GM12878 (cell line): ENCODE results near the gene GIGYF1. TPM values are rescaled to one million over a fixed set of nuclear protein-coding genes. Genes with fewer than 3 reads are reported as not detected.
A peak's percentile ranks its signal among the peaks of the same experiment; 100 is the strongest.

Experiments used
- CHD2 ChIP-seq: IDR thresholded peaks from 2 replicates; pipeline ENCODE4 v1.6.1; 2011; ENCODE audit warnings: low read depth, low read length, improper control_type of control experiment, borderline replicate concordance
- EP300 ChIP-seq, 2 experiments: fragments of 150-350 bp in 1 of 2; IDR thresholded peaks; 2 replicates each; pipeline ENCODE4 v1.6.1; 2011 to 2012; ENCODE audit warnings: low read depth in 2 of 2, low read length in 2 of 2, borderline replicate concordance in 1 of 2, improper control_type of control experiment in 1 of 2, inconsistent platforms in 1 of 2; ENCODE audit not compliant: control insufficient read depth in 1 of 2
- JUND ChIP-seq: IDR thresholded peaks from 2 replicates; pipeline ENCODE4 v1.6.1; 2012; ENCODE audit warnings: low read depth, mild to moderate bottlenecking, low read length, improper control_type of control experiment, moderate library complexity
- MYB ChIP-seq: fragments of 150-350 bp; IDR thresholded peaks from 2 replicates; pipeline ENCODE4 v1.6.1; 2014; ENCODE audit warnings: mild to moderate bottlenecking, low read depth, low read length, borderline replicate concordance
- NBN ChIP-seq: fragments of 450-650 bp; IDR thresholded peaks from 2 replicates; pipeline ENCODE4 v1.6.1; 2016
- NFYB ChIP-seq: IDR thresholded peaks from 2 replicates; pipeline ENCODE4 v1.6.1; 2011; ENCODE audit warnings: low read depth, mild to moderate bottlenecking, low read length, improper control_type of control experiment, moderate library complexity; ENCODE audit not compliant: insufficient read depth
- NRF1 ChIP-seq: conservative IDR thresholded peaks from 2 replicates; pipeline ENCODE4 v1.6.1; 2011; ENCODE audit warnings: mild to moderate bottlenecking, low read depth, low read length, improper control_type of control experiment
- PKNOX1 ChIP-seq: fragments of 450-650 bp; IDR thresholded peaks from 2 replicates; pipeline ENCODE4 v1.6.1; 2016; ENCODE audit warnings: mild to moderate bottlenecking
- RB1 ChIP-seq: fragments of 450-650 bp; formaldehyde crosslinking; IDR thresholded peaks from 2 replicates; pipeline ENCODE4 v1.6.1; 2017; ENCODE audit warnings: mild to moderate bottlenecking, borderline replicate concordance
- SIN3A ChIP-seq: IDR thresholded peaks from 2 replicates; pipeline ENCODE4 v1.6.1; 2012; ENCODE audit warnings: low read depth, low read length, improper control_type of control experiment
- TARDBP ChIP-seq: IDR thresholded peaks from 2 replicates; pipeline ENCODE4 v1.6.1; 2016; ENCODE audit warnings: borderline replicate concordance
- TCF3 ChIP-seq: IDR thresholded peaks from 2 replicates; pipeline ENCODE4 v1.6.1; 2012; ENCODE audit warnings: low read depth, mild to moderate bottlenecking, low read length, borderline replicate concordance; ENCODE audit not compliant: insufficient read depth
- ZBTB11 ChIP-seq: fragments of 450-650 bp; formaldehyde crosslinking; IDR thresholded peaks from 2 replicates; pipeline ENCODE4 v1.5.0; 2022; ENCODE audit warnings: mild to moderate bottlenecking, missing genetic modification characterization
- polyA plus RNA-seq, 11 experiments: library from polyadenylated mRNA; depleted of rRNA in 4 of 11; unstranded in 6 of 11; stranded (reverse) in 5 of 11; fragments of >200 nt; fragmentation: Nextera tagmentation in 4 of 11; fragmentation: Illumina TruSeq in 1 of 11; extraction: Ambion mirVana in 4 of 11; extraction: Trizol in 1 of 11; gene quantifications; 1 replicate in 1 of 11; 2 replicates in 10 of 11; pipeline versions ENCODE4 v1.2.1 to v1.2.3, GENCODE V29; 2011 to 2016; ENCODE audit warnings: inconsistent platforms in 2 of 11, missing spikeins in 2 of 11, low read depth in 1 of 11
- total RNA-seq, 4 experiments: library from RNA; depleted of rRNA in 3 of 4; stranded (reverse); fragments of >200 nt in 3 of 4; fragmentation: Illumina TruSeq in 1 of 4; extraction: Trizol in 1 of 4; gene quantifications; 2 replicates each; pipeline versions ENCODE4 v1.2.1 to v1.2.3, GENCODE V29; 2013 to 2021
- TF ChIP-seq, protein P1 (sequence below): IDR thresholded peaks from 2 replicates; pipeline ENCODE4 v1.6.1; 2012; ENCODE audit warnings: low read depth, low read length, improper control_type of control experiment
- TF ChIP-seq, protein P2 (sequence below): fragments of 450-650 bp; IDR thresholded peaks from 2 replicates; pipeline ENCODE4 v1.6.1; 2017; ENCODE audit warnings: mild to moderate bottlenecking, moderate library complexity
- TF ChIP-seq, protein P3 (sequence below): fragments of 450-650 bp; IDR thresholded peaks from 2 replicates; pipeline ENCODE4 v1.6.1; 2018; ENCODE audit warnings: borderline replicate concordance, mild to moderate bottlenecking; ENCODE audit not compliant: partially characterized antibody

Gene GIGYF1
- total and polyA plus RNA-seq, 10 of the 15 experiments (the other 5 are each of a cell fraction or from before 2014, with no cell fraction given): 0.31 to 47.2 (median 9.9) TPM

GRCh38 chr7:100673302-100673941 lies 20.6 kb downstream of the GIGYF1 start, which contains the start of gene GNB2 (continued):
- no peak for TF ChIP-seq NFYB
- TF ChIP-seq TARDBP: peak; percentile 72
- peak; percentile 52; the same call in 1 of the 2 replicates for TF ChIP-seq TCF3
- TF ChIP-seq CHD2: peak; percentile 97
- TF ChIP-seq, protein P1, sequence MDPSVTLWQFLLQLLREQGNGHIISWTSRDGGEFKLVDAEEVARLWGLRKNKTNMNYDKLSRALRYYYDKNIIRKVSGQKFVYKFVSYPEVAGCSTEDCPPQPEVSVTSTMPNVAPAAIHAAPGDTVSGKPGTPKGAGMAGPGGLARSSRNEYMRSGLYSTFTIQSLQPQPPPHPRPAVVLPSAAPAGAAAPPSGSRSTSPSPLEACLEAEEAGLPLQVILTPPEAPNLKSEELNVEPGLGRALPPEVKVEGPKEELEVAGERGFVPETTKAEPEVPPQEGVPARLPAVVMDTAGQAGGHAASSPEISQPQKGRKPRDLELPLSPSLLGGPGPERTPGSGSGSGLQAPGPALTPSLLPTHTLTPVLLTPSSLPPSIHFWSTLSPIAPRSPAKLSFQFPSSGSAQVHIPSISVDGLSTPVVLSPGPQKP: 0 out of 2 replicates have a peak, but pooled peaks have one; percentile 37
- TF ChIP-seq SIN3A: 0 out of 2 replicates have a peak, but pooled peaks have one; percentile 54
- TF ChIP-seq, protein P2, sequence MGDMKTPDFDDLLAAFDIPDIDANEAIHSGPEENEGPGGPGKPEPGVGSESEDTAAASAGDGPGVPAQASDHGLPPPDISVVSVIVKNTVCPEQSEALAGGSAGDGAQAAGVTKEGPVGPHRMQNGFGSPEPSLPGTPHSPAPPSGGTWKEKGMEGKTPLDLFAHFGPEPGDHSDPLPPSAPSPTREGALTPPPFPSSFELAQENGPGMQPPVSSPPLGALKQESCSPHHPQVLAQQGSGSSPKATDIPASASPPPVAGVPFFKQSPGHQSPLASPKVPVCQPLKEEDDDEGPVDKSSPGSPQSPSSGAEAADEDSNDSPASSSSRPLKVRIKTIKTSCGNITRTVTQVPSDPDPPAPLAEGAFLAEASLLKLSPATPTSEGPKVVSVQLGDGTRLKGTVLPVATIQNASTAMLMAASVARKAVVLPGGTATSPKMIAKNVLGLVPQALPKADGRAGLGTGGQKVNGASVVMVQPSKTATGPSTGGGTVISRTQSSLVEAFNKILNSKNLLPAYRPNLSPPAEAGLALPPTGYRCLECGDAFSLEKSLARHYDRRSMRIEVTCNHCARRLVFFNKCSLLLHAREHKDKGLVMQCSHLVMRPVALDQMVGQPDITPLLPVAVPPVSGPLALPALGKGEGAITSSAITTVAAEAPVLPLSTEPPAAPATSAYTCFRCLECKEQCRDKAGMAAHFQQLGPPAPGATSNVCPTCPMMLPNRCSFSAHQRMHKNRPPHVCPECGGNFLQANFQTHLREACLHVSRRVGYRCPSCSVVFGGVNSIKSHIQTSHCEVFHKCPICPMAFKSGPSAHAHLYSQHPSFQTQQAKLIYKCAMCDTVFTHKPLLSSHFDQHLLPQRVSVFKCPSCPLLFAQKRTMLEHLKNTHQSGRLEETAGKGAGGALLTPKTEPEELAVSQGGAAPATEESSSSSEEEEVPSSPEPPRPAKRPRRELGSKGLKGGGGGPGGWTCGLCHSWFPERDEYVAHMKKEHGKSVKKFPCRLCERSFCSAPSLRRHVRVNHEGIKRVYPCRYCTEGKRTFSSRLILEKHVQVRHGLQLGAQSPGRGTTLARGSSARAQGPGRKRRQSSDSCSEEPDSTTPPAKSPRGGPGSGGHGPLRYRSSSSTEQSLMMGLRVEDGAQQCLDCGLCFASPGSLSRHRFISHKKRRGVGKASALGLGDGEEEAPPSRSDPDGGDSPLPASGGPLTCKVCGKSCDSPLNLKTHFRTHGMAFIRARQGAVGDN: peak; percentile 73; the same call in 1 of the 2 replicates
- TF ChIP-seq NBN: peak; percentile 99
- TF ChIP-seq ZBTB11 (CRISPR knock-in tag): peak; percentile 74
- peak; percentile 100 for TF ChIP-seq JUND
- peak; percentile 58; the same call in 1 of the 2 replicates for TF ChIP-seq PKNOX1
- 0 out of 4 replicates have a peak, but pooled peaks of 1 of the 2 experiments have one; percentile 37 for TF ChIP-seq EP300 (IDR thresholded peaks at IDR 0.05; ENCODE audit: borderline replicate concordance in 1 of 2, control insufficient read depth in 1 of 2, low read depth in 2 of 2, low read length in 2 of 2)
- TF ChIP-seq MYB: no peak
- TF ChIP-seq RB1: peak; percentile 97; the same call in 1 of the 2 replicates
- TF ChIP-seq, protein P3, sequence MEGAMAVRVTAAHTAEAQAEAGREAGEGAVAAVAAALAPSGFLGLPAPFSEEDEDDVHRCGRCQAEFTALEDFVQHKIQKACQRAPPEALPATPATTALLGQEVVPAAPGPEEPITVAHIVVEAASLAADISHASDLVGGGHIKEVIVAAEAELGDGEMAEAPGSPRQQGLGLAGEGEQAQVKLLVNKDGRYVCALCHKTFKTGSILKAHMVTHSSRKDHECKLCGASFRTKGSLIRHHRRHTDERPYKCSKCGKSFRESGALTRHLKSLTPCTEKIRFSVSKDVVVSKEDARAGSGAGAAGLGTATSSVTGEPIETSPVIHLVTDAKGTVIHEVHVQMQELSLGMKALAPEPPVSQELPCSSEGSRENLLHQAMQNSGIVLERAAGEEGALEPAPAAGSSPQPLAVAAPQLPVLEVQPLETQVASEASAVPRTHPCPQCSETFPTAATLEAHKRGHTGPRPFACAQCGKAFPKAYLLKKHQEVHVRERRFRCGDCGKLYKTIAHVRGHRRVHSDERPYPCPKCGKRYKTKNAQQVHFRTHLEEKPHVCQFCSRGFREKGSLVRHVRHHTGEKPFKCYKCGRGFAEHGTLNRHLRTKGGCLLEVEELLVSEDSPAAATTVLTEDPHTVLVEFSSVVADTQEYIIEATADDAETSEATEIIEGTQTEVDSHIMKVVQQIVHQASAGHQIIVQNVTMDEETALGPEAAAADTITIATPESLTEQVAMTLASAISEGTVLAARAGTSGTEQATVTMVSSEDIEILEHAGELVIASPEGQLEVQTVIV: peak; percentile 71
- no peak for TF ChIP-seq NRF1
